Measurements from ENCODE around the gene BTF3.
"Not testable (repeated sequence)": the region's sequence is repeated elsewhere in the genome, so short reads cannot be mapped to it uniquely, and the experiment has no call there.

Gene BTF3

DNA sequence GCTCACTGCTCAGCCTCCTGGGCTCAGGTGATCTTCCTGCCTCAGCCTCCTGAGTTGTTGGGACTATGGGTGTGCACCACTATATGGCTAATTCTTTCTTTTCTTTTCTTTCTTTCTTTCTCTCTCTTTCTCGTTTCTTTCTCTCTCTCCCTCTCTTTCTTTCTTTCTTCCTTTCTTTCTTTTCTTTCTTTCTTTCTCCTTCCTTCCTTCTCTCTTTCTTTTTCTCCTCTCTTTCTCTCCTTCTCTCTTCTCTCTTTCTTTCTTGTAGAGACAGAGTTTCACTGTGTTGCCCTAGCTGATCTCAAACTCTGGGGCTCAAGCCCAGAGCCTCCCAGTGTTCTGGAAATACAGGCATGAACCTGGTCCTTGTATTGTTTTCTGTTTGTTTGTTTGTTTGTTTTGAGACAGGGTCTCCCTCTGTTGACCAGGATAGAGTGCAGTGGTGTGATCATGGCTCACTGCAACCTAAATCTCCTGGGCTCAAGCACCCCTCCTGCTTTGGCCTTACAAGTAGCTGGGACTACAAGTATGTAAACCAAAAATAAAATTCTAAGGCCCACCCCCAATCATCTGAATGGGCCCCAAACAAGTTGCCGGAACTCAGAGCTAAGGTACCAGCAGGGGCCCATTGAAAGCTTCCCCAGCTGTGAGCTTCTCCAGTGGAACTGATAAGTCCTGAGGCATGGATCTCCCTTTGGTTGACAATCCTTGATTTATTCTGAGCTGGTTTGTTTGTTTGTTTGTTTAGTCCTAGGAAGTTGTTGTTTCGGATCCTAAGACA lies 11.9 kb upstream of the BTF3 start:
- FAIRE-seq, result no peak

DNA sequence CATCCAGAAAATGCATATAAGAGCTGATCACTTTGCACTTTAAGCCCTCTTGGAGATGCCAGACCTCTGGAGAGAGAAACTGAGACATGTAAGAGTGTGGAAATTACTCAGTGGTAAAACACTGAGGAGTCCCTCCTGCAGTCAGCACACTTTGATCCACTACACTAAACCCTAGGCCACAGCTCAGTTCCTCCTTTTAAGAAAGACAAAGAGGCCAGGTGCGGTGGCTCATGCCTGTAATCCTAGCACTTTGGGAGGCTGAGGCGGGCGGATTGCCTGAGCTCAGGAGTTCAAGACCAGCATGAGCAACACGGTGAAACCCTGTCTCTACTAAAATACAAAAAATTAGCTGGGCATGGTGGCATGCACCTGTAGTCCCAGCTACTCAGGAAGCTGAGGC lies 11.0 kb upstream of the BTF3 start:
- FAIRE-seq, result not testable (repeated sequence)

DNA sequence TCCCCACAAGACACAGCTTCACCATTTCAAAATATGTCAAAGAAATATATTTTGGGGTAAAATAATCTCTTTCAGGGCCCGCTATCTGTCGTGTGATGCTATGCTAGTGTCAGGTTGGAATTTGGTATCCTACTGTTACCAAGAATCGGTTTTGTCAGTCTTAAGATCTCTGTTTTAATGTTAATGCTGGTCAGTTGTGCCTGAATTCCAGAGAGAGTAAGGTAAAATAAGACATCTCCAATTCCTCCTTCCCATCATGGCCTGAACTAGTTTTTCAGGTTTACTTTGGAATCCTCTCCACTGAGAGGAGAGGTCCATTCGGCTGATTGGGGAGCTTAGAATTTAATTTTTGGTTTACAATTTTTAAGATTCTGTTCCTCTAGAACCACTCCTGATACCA lies 10.4 kb upstream of the BTF3 start:
- no peak for FAIRE-seq

DNA sequence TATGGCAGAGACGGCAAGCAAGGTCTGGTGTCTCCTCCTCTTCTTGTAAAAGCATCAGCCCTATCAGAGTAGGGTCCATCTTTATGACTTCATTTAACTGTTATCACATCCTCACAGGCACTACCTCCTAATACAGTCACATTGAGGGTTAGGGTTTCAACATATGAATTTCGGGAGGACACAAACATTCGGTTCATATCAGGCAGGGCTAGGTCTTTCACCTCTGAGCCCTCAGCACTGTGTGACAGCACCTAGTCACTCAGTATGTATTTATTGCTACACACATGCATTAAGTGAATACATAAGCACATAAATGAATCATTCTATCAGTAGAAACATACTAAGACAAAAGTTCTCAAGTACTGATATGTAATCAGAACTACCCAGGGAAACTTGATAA lies 9.4 kb upstream of the BTF3 start:
- no peak for FAIRE-seq

DNA sequence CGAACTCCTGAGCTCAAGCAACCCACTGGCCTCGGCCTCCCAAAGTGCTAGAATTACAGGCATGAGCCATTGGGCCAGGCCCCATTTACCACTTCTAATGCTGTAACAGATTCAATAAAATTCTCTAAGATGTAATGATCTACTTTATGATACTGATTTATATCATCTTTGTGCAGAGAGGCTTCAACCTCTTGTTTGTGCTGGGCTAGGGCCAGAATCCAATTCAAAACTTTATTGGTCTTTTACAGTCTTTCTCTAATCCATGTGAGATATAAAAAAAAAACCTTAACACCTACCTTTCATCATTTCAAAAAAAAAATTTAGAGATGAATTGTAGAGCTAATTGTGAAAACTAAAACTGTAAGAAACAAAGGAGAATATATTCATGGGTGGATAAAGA lies 8.2 kb upstream of the BTF3 start:
- FAIRE-seq, result no peak

DNA sequence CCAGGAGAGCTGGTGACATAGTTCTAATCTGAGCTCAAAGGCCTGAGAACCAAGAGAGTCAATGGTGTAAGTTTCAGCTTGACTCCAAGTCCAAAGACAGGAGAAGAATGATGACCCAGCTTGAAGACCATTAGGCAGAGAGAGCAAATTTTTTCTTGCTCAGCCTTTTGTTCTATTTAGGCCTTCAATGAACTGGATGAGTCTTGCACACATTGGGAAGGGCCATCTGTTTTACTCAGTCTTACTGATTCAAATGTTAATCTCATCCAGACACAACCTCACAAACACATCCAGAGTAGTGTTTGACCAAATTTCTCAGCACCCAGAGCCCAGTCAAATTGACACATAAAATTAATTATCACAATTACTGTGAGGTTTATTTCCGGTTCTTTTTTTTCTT lies 7.1 kb upstream of the BTF3 start:
- FAIRE-seq, result no peak

DNA sequence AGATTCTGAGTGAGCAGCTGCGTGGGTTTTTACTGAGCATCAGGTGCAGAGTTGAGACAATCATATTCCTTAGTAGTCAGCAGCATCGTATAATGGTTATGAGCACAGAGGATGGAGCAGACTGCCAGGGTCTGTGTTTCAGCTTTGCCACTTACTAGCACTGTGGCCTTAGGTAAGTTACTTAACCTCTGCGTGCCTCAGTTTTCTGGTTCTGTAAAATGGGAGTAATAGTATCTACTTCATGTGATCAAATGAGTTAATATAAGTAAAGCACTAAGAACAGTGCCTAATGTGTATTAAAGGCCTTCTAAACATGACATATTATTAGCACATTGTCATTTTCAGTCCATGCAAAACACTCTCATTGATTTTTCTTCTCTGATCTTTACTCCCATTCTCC lies 4.8 kb upstream of the BTF3 start:
- FAIRE-seq, result no peak

DNA sequence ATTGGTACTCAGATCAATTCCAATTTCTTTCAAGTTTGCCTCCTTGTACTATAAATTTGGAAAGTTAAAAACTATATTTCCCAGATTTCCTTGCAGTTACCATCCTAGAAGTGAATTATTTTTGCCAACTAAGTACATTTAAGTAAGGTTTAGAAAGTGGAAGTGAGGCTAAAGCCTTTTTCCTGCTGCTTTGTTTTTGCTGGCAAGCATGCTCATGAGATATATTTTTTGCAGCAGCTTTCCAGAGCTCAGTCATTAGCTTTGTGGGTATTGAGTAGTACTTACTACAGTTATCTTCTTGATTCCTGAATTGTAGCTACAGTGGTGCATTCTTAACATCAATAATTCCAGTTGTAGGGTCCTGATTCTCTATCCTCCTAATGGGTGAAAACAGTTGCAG lies 3.5 kb upstream of the BTF3 start:
- FAIRE-seq, result no peak

DNA sequence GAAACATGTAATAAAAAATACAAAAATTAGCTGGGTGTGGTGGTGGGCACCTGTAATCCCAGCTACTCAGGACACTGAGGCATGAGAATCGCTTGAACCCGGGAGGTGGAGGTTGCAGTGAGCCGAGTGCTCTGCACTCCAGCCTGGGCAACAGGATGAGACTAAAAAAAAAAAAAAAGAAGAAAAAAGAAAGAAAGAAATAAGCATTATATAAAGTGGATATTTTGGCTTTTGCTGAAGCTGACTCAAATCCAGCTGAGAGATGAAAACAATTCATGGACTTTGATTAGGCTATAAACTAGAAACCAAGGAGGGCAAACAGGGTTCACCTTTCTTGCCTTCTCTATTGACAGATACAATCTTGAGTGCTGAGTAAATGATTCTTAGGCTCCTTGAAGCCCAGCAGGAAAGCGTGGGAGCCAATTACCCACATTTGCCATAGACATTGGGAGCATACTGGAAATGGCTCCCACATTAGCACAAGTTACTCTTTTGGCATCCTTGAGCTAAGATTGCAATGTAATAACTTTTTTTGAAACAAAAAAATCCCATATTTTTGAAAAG lies 2.4 kb upstream of the BTF3 start:
- FAIRE-seq, result no peak

GRCh38 chr5:73496984-73497457 lies 1.2 kb upstream of the BTF3 start:
- peak; percentile 81 for FAIRE-seq

GRCh38 chr5:73497497-73498056 lies 665 bp upstream of the BTF3 start:
- no peak for FAIRE-seq

GRCh38 chr5:73499187-73499586 lies 945 bp downstream of the BTF3 start:
- no peak for FAIRE-seq

- FAIRE-seq, result no peak
Observed at GRCh38 chr5:73499756-73500155, 1.5 kb downstream of the BTF3 start.

- no peak for FAIRE-seq
Observed at GRCh38 chr5:73501406-73501805, 3.2 kb downstream of the BTF3 start.

- FAIRE-seq, result no peak
Observed at GRCh38 chr5:73506459-73506955, 8.3 kb downstream of the BTF3 start.

DNA sequence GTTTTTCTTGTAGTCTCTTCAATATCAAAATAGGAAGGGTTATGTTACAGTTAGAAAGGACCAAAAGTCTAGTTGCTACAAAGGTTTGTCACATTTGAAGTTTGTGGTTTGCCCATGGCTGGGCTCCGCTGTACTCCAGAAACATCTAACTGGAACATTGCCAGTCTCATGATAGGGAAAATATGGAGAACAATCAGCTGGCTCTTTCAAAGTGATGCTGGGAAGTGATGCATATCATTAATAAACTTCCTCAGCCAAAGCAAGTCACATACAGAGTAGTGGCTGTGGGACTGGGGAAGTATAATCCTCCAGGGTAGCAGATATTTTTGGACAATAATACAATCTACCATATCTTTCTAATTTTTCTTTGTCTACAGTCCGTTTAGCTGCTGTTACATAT lies 8.8 kb downstream of the BTF3 start:
- no peak for FAIRE-seq

DNA sequence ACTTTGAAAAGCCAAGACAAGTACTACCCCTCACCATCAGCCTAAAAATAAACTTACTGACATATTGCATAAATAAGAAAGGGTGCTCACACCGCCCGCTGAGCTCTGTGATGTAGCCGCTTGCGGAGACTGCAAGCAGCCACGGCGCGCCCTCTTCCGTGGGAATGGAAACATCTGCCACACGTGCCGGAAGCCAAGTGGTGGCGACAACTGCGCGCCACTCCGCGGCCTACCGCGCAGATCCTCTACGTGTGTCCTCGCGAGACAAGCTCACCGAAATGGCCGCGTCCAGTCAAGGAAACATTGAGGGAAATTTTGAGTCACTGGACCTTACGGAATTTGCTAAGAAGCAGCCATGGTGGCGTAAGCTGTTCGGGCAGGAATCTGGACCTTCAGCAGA lies 10.3 kb downstream of the BTF3 start:
- FAIRE-seq, result not testable (repeated sequence)

- no peak for FAIRE-seq
Observed at GRCh38 chr5:73513996-73514395, 15.8 kb downstream of the BTF3 start.

- no peak for FAIRE-seq
Observed at GRCh38 chr5:73514418-73514817, 16.2 kb downstream of the BTF3 start.

DNA sequence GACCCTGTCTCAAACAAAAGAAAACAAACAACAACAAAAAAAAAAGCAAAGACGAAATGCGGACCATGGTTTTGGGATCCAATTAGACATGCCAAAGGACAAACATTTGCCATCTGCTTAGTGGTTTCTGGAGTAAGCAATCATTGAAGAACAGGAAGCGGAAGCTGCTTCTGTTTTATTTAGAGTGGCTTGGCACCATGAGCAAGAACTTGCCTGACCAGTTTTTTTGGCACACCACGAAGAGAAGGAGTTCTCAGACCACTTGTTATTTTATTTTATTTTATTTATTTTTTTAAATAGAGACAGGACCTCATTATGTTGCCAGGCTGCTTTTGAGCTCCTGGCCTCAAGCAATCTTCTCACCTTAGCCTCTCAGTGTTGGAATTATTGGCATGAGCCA lies 17.0 kb downstream of the BTF3 start:
- FAIRE-seq, result no peak

GRCh38 chr5:73519531-73520283 lies 21.5 kb downstream of the BTF3 start:
- FAIRE-seq, result peak; percentile 33

GRCh38 chr5:73522989-73523388 lies 24.7 kb downstream of the BTF3 start:
- no peak for FAIRE-seq

DNA sequence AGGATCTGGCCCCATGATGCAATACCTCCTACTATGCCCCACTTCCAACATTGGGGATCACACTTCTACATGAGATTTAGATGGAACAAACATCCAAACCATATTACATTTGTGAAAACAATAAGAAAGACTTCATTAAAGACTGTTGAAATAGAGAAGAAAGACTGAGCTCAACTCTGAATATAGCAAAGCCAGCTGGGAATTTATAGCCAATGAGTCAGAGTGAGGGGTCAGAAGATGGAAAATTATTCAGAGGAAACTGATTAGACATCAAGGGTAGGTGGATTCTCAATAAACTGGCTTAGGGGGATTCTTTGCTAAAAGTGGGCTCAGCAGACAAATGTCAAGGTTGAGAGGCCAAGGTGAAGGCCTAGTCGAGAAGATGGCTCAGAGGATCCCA lies 25.6 kb downstream of the BTF3 start:
- no peak for FAIRE-seq

Measured in TTC549 (cell line).